GM10248 (cell line): ENCODE measurements around the gene COL9A3.
"Not testable (repeated sequence)": the region's sequence is repeated elsewhere in the genome, so short reads cannot be mapped to it uniquely, and the experiment has no call there.

Source experiments
- CTCF ChIA-PET: fragments of 300-600 bp; sonication (Branson Sonifier 250); formaldehyde crosslinking; extraction: SDS; loops from one replicate; lab custom pipeline; 2021; ENCODE audit warnings: antibody characterized with exemption; lab: Yijun Ruan, JAX
- POLR2A ChIA-PET: fragments of 350-650 bp; sonication (Branson Sonifier 250); formaldehyde crosslinking; extraction: SDS; loops from one replicate; lab custom pipeline; 2020; ENCODE audit warnings: antibody characterized with exemption; lab: Yijun Ruan, JAX
- DNase-seq: peaks from one replicate; pipeline ENCODE4 v3.0.0; 2012; ENCODE audit errors: extremely low spot score
- CTCF ChIP-seq: IDR thresholded peaks from 2 replicates; pipeline ENCODE4 v1.5.1; 2012; ENCODE audit warnings: mild to moderate bottlenecking, low read depth; ENCODE audit errors: extremely low read depth, missing control alignments, control extremely low read depth

The COL9A3 gene

GRCh38 chr20:62861726-62862336 is 45.0 kb downstream of the COL9A3 start, which contains the start of gene TCFL5:
TSS of gene TCFL5 (minus strand) at chr20:62861822. CDS start at chr20:62861670, 152 bp downstream.
- ChIA-PET POLR2A (interaction anchor here (0.9 kb wide), 1 partner anchor 68 kb away, joined by 3 read pairs; no protein-coding TSS in a partner anchor), CTCF (interaction anchor here (1.4 to 2.6 kb wide), 4 partner anchors 12 to 148 kb away, joined by 5 to 9 read pairs (median 6); no protein-coding TSS in a partner anchor)
- TF ChIP-seq CTCF = no peak
- peak; percentile 98 for DNase-seq

- no peak for TF ChIP-seq CTCF
- DNase-seq = no peak
- CTCF ChIA-PET = no interaction called here
- POLR2A ChIA-PET = no interaction called here
Observed at GRCh38 chr20:62864207-62864606, 47.4 kb downstream of the COL9A3 start.

- POLR2A ChIA-PET = no interaction called here
- no peak for TF ChIP-seq CTCF
- no peak for DNase-seq
- CTCF ChIA-PET = interaction anchor here (1.3 to 2.8 kb wide), 6 partner anchors 15 to 137 kb away, joined by 4 to 9 read pairs (median 6); no protein-coding TSS in a partner anchor
Observed at GRCh38 chr20:62872184-62872847, 55.5 kb downstream of the COL9A3 start.

GRCh38 chr20:62872862-62873261 is 56.0 kb downstream of the COL9A3 start:
- no peak for TF ChIP-seq CTCF
- DNase-seq = no peak
- CTCF ChIA-PET = interaction anchor here (1.3 to 2.8 kb wide), 7 partner anchors 11 to 136 kb away, joined by 4 to 9 read pairs (median 6); partner anchors contain the start of gene TCFL5
- POLR2A ChIA-PET = no interaction called here

DNA sequence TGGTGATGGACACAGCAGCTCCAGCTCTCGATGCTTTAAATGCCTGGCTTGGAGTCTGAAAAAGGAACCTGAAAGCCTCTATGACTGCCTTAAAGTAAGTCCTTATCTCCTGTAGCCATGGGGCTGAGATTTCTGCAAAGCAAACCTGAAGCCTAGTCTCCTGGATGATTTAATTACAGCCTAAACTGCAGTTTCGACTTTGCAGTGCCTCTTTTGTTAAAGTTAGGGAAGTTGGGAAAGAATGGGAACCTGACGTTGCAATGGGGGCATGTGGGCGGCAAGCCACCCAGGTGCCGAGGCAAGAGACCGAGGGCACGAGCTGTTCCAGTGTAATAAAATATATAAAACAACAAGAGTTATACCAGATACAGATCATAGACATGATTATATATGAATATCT is 56.4 kb downstream of the COL9A3 start:
- ChIA-PET POLR2A (no interaction called here), CTCF (interaction anchor here (0.8 to 2.8 kb wide), 9 partner anchors 11 to 136 kb away, joined by 3 to 9 read pairs (median 5); partner anchors contain the start of gene TCFL5)
- no peak for TF ChIP-seq CTCF
- DNase-seq = no peak

DNA sequence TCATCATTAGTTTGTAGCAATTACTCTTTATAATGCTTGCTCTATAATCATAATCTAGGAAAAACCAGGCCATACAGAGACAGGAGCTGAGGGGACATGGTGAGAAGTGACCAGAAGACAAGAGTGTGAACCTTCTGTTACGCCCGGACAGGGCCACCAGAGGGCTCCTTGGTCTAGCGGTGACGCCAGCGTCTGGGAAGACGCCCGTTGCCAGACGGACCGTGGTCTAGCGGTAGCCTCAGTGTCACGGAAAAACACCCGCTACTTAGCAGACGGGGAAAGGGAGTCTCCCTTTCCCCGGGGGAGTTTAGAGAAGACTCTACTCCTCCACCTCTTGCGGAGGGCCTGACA is 56.8 kb downstream of the COL9A3 start:
- POLR2A ChIA-PET, DNase-seq: not testable (repeated sequence)
- CTCF ChIA-PET = interaction anchor here (0.8 to 2.8 kb wide), 10 partner anchors 11 to 135 kb away, joined by 3 to 9 read pairs (median 5); partner anchors contain the start of gene TCFL5
- TF ChIP-seq CTCF = peak; percentile 53
